GM21367 (cell line): ENCODE data around the gene MEF2D.

Experiments used
- ATAC-seq: cut with Tn5 transposase; IDR thresholded peaks from one replicate; pipeline ENCODE4 v1.9.1; 2021; ENCODE audit not compliant: unreplicated experiment

The MEF2D gene

DNA sequence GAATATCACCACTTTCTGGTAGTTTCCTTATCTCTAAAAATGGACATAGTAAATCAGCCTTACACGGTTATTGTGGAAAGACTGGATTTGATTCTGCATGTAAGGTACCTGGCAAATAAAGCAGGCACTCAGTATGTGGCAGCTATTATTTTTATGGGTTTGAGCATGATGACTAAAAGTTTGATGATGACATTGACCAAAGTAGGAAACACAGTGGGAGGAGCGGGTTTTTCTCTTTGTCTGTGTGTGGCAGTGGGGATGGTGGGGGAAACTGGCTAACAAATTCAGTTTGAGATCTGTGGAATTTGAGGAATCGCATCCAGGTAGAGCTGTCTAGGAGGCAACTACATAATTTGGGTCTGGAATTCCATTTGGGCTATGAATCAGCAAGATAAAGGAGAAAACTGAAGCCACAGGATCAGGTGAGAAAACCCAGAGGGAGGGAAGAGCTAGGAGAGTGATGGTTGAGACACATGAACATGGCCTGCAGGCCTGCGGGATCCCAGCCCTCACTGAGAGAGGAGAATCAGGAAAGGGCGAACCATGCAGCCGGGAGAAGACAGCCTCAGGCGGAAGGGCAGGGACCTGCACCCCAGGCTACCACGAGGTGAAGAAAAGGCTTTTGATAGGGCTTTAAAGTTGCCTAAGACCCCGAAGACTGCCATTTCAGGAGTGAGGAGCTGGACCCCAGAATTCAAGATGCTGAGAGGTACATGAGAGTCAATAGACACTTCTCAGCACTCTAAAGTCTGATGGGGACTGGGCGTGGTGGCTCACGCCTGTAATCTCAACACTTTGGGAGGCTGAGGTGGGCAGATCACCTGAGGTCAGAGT is 52.2 kb downstream of the MEF2D start:
- ATAC-seq, result no peak

DNA sequence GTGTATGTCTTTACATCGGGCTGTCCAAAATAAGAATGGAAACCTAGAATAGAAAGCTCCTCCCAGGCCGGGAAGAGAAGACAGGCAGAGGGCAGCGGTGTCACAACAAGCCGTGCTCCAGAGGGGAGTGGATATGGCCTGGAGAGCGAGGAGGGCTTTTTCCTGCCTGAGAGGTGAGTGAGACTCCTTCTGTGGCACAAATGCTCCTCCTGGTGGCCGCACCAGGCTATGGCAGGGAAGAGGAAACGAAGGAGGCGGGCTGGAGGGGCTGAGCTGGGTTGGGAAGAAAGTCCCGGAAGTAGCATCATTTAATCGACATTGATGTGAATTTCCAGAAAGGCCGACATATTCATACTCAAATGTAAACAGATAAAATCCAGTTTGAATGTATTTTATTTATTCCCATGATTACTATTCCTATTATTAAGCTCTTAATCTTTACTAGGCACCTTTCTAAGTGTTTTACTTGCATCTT is 54.7 kb downstream of the MEF2D start:
- ATAC-seq, result no peak

DNA sequence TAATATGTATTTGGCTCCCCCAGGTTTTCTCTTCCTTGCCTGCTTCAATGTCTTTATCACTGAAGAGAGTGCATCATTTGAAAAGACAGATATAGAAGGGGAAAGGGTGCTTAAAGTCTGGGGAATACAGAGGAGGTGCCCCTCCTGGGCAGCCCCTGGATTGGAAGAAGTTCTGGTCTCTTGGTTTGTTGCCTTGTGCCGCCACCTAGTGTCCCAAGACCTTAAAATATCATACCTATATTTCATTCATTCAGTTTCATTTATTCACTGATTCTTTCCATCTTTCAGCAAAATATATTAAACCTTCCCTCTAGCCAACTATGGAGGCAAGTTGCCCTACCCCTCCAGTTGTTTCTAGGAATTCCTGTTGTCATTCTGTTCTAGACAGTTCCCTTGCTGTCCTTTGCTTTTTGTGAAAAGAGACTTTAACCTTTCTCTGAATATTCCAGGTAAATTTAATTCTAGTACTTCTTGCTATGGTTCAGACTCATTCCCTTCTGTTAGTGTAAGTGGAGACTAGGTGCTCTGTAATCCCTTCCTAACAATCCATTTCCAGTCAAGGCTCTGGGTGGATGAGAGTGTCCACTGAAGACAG is 56.1 kb downstream of the MEF2D start:
- ATAC-seq, result no peak

GRCh38 chr1:156443286-156443685 is 57.3 kb downstream of the MEF2D start:
- ATAC-seq, result no peak

DNA sequence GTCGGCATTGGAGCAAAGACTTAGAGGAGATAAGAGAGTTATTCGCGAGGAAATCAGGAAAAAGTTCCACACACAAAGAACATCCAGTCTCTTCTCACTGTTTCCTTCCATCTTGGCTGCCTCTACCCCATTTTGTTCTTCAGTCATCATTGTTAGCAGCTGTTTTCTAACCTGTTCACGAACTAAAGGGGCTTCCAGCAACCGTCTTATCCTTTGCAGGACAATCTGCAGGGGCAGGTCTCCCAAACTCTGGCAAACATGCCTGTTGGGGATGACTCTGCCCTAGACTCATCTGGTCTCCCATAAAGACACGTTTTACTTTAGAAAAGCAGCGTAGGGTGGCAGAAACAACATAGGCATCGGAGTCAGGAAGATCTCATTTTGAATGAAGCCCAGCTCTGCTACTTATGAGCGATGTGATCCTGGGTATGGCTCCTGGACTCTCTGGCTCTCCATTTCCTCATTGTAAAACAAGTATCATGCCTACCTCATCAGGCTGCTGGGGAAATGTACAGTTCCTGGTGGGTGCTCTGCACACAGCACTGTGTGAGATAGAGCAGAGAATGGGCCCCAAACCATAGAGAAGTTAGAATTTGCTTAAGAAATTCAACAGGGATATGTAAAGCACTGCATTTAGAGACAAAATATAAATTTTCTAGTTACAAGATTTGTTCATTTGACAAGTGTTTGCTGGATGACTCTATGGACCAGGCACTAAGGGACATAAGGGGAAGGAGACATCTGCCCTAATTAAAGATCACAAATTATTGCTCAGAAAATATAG is 59.7 kb downstream of the MEF2D start:
- ATAC-seq, result no peak

DNA sequence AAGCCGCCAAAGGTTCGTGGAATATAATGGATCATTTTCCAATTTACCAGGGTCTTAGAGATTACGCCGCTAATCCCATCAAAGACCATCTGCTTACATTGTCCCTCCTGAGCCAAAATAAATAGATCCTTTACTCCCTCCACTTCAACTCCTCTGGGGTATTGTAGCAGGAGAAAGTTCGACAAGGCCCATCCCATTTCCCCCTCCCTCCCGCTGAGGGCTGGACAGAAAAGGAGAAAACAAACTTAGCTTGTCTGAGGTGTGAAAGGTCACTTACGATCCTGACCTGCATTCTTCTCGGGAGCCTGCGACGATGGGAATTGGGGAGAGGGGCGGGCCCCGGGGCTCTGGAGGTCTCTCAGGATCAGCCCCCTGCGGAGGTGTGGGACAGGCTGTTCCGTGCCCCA is 60.8 kb downstream of the MEF2D start:
- no peak for ATAC-seq

DNA sequence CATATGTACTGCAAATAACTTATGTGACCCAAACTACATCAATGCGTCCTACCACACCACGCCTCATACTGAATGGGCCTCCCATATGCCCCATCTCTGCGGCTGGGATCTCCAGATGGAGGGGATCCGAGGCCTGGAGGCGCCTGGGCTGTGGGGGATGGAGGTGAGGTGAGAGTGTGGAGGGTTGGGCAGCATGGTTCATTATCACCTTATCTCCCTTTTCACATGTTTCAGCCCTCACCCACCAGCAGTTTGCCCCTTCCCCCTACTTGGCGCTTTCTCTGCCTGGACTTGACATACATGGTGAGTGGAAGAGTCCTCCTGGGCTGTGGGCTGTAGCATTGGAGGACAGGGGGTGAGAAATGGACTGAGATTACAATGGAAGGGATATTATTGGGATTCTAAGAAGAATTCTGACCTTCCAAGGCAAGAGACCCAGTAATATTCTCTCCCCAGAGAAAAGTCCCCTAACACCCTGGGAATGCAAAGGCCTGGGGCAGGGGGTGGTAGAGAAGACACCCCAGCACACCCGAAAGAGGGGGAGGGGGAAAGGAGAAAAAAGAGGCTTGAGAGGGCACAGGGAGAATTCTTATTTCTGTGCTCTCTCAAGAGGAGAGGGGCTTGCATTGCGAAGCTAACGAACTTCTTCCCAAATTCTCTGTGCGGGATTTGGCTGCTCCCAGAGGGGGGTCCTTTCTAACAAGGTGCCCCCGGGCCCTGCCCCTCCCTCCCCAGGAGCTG is 61.4 kb downstream of the MEF2D start:
- no peak for ATAC-seq

- ATAC-seq, result no peak
Measured at GRCh38 chr1:156438278-156438987, 62.1 kb downstream of the MEF2D start.

DNA sequence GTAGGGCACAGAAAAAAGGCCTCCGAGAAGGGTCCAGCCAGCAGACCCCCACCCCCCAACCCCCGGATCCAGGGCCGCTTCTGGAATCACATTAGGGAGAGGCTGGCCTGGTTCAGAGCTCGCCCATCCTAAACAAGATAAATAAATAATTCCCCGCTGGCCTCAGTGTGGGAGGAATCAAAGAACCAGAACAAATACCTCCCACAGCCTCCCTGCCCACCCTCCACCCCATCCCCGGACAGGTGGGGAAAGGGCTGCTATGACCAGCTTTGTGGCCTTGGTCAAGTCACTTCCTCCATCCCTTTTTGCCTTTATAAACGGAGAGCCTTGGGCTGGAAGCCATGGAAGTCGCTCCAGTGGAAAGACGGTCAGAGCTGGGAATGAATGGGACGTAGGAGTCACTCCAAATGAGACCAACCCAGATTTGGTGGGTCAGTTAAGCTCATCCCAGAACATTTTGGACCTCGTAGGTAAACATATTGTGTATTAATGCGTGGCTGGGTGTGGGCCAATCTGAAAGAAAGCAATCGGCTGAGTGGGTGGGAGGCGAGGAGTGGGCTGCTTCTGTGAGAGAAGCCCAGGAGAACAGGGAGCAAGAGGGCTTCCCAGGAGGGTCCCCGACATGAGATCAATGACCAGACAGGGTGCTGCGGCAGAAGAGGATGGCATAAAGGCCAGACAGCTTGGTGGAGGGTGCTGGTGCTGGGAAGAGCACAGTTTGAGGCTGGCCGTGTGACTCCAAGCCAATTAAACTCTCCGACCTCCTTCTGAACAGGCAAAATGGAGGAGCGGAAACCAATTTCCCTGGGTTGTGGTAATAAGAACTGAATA is 63.3 kb downstream of the MEF2D start:
- no peak for ATAC-seq

GRCh38 chr1:156436141-156437036 is 64.2 kb downstream of the MEF2D start:
- no peak for ATAC-seq

GRCh38 chr1:156435545-156436140 is 64.9 kb downstream of the MEF2D start:
- ATAC-seq, result no peak

- no peak for ATAC-seq
Measured at GRCh38 chr1:156434989-156435544, 65.5 kb downstream of the MEF2D start.

- no peak for ATAC-seq
Measured at GRCh38 chr1:156433602-156434001, 67.0 kb downstream of the MEF2D start.

DNA sequence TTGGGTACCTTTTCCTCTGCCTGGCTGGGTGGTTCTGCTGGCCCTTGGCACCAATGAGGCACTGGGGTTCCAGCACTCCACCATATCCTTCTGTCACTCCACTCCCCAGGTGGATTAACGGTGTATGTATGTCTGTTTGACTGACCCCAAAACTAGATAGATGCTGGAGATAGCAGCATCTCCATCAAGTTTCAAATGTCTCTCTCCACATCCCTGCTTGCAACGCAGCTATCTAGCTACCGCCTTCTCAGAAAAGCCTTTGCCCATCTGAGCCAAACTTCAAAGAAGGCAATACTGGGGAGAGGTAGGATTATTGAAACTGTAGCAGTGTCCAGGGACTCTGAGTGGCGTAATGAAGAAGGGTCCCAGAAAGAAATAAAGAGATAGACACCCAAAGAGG is 67.5 kb downstream of the MEF2D start:
- ATAC-seq, result no peak

- ATAC-seq, result no peak
Measured at GRCh38 chr1:156432669-156433018, 67.9 kb downstream of the MEF2D start.

GRCh38 chr1:156431769-156432668 is 68.6 kb downstream of the MEF2D start:
- ATAC-seq, result no peak

GRCh38 chr1:156431366-156431765 is 69.2 kb downstream of the MEF2D start:
- ATAC-seq, result no peak
